HG03457 (cell line): ENCODE results near the gene ZFYVE28.

ENCODE experiments used
- ATAC-seq: cut with Tn5 transposase; IDR thresholded peaks from one replicate; pipeline ENCODE4 v1.9.1; 2021; ENCODE audit warnings: moderate number of reproducible peaks; ENCODE audit not compliant: unreplicated experiment

ZFYVE28 gene

GRCh38 chr4:2291705-2292645 is 126.5 kb downstream of the ZFYVE28 start:
- ATAC-seq: no peak

DNA sequence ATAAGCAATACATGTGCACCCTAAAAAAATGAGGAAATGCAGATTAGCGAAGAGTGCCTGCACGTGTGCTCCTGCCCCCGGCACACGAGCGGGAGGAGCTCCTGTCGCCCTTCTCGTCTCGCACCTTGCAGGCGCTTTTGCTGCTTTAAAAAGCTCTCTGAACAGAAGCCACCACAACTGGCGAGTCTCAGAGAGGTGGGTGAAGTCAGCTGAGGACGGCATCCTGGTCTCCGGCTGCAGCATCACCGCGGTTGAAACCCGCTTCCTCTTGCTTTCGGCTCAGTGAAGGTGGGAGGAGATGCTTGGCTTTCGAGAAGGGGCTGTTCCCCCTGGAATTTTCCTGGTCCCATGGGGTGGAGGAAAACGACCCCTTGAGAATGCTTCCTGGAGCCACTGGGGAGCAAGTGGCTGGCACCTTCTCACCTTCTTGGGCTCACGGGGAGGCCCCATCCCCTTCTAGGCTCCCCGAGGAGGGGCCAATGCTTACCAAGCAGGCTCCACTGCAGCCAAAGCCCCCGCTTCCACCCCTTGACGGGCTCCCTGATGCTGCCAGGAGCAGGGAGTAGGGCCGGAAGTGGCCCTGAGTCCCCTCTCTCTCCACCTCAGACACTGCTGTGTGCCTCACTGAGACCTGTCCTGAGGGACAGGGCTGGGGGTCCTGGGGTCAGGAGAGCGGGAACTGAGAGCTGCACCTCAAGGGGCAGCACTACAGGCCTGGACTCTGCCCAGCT is 127.3 kb downstream of the ZFYVE28 start:
- ATAC-seq: no peak

DNA sequence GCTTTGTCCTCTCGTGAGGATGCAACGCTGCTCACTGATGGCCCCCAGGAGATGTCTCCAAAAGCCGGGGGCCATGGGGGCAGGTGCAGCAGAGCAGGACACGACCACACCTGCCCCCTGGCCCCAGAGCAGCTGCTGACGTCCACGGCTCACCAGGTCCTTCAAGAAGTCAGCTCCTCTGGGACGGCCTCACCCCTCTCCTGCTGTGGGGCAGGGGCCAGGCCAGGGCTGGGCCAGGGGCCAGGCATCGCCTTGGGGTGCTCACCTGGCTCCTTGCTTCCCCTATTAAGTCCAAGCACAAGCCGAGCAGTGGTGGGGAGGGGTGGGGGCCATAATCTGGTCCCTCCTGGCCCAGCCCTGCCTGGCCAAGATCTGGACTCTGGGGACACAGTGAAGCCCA is 128.0 kb downstream of the ZFYVE28 start:
- no peak for ATAC-seq

- no peak for ATAC-seq
Observed at GRCh38 chr4:2289955-2290333, 128.5 kb downstream of the ZFYVE28 start.

DNA sequence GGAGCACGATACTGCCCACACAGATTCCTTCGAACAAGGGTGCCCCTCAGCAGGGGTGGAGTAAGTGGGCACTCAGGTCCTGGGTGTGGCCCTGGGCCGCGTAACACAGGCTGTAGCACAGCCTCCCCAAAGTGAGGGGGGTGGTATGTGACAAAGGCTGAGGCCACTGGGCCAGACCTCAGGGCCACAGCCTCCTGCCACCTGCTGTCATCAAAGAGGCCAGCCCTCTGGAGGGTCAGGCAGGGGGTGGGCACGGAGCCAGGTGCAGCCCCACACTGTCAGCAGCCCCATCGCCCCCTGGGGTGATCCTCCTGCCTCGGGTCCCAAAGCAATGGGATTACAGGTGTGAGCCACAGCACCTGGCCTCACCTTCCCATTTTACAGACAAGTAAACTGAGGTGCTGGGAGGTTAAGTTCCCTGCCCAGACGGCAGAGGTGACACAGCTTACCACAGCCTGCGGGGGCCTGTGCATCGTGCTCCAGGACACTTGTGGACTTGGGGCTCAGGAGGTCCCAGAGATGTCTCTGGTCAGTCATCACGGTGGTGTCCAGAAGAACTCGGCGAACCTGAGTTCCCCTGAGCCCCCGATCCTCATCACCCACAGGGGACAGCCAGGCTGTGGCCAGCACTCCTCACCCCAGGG is 129.0 kb downstream of the ZFYVE28 start:
- ATAC-seq: no peak

DNA sequence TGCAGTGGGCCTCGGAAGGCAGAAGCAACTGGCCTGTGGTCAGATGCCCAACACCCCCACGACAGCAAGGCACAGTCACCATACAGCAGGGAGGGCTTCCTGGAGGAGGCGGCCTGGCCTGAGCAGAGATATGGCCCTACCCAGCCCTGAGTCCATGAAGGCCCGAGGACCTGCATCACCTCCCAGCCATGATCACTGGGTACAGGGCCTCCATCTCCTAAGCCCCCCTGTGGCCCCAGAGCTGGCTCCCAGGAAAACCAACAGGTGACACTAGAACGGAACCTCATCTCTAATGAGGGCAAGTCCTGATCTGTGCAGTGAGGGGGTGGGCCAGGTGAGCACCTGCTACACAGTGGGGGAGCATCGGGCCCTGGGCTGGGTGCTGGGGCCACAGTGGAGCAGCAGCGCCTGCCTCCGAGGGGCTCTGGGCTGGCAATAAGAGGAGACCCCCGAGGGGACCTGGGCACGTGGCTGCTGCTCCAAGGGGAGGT is 130.3 kb downstream of the ZFYVE28 start:
- no peak for ATAC-seq

GRCh38 chr4:2287594-2287915 is 130.9 kb downstream of the ZFYVE28 start:
- ATAC-seq: no peak

DNA sequence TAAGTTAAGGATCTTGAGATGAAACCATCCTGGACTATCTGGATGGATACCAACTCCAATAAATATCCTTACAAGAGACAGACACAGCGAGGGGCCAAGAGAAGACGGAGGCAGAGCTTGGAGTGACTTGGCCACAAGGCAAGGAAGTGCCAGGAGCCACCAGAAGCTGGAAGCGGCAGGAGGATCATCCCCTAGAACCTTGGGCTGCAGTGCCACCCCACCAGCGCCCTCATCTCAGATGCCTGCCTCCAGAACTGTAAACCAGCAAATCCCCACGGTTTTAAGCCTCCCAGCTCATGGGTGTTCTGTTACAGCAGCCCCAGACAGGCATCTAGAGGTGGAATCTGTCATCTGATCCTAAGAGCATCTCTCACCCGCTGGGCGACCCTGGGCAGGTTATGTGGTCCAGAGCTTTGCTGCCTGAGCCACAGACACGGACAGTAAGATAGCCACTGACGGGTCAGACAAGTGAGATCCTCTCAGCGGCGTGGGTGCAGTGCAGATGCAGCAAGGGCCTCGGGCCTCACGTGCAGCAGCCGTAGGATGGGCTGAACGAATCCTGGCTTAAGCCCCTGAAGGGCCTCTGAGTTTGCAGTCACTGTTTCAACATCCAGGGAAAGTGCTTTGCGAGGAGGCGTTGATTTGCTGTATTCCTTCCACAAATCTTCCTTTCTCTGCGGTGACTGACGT is 131.4 kb downstream of the ZFYVE28 start:
- ATAC-seq: no peak

- ATAC-seq: no peak
Observed at GRCh38 chr4:2285613-2286381, 132.6 kb downstream of the ZFYVE28 start.

DNA sequence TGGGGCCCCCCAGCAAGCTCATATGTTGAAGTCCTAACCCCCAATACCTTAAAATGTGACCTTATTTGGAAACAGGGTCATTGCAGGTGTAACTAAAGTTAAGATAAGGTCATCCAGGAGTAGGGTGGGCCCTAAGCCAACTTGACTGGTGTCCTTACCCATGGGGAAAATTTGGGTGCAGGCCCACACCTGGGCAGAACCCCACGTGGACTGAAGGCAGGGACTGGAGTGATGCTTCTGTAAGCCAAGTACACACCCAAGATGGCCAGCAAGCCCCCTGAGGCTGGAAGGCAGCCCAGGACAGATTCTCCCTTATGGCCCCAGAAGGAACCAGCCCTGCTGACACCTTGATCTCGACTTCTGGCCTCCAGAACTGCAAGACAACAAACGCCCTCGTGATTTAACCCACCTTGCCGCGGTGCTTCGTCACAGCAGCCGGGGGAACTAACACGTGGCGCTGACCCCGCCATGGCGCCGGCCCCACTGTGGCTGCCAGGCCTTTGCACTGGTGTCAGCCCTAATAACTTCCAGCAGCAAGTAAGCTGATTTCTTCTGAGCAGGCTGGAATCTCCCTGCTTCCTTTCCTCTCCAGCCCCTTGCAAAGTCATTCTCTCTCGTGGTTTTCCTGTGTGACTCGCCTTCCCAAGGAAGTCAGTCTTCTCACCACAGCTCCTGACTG is 133.4 kb downstream of the ZFYVE28 start:
- ATAC-seq: no peak

DNA sequence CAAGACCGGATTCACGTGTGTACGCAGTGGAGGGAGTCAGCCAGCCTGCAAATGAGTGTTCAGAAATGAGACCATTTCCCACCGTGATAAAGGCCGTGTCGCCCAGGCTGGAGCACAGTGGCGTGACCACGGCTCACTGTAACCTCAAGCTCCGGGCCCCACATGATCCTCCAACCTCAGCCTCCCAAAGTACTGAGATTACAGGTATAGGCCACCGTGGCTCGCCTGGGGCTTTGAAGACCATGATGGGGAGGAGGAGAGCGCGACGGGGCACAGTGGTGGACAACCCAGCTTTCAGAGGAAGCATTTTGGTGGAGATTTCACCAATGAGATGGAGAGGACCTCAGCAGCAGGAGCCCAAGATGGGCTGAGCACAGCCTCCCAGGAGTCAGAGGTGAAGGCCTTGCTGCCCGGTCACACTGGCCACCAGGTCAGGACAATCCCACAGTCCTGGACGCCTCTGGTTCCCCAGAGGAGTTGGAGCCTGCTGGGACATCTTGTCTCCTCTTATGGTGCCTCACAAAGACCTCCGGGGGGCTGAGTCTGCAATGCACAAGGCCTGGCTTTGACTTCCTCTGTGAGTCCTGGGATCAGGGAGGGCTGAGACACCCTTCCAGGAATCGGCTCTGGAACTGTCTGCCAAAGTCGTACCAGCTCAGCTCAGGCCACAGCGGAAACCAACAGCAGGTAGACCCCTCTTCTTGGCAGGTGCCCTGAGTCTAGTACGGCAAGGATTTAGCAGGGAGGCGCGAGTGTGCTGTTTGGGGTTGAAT is 134.1 kb downstream of the ZFYVE28 start:
- ATAC-seq: no peak

- no peak for ATAC-seq
Observed at GRCh38 chr4:2283199-2283711, 135.2 kb downstream of the ZFYVE28 start.

GRCh38 chr4:2281575-2282343 is 136.7 kb downstream of the ZFYVE28 start:
- peak; percentile 71 for ATAC-seq

DNA sequence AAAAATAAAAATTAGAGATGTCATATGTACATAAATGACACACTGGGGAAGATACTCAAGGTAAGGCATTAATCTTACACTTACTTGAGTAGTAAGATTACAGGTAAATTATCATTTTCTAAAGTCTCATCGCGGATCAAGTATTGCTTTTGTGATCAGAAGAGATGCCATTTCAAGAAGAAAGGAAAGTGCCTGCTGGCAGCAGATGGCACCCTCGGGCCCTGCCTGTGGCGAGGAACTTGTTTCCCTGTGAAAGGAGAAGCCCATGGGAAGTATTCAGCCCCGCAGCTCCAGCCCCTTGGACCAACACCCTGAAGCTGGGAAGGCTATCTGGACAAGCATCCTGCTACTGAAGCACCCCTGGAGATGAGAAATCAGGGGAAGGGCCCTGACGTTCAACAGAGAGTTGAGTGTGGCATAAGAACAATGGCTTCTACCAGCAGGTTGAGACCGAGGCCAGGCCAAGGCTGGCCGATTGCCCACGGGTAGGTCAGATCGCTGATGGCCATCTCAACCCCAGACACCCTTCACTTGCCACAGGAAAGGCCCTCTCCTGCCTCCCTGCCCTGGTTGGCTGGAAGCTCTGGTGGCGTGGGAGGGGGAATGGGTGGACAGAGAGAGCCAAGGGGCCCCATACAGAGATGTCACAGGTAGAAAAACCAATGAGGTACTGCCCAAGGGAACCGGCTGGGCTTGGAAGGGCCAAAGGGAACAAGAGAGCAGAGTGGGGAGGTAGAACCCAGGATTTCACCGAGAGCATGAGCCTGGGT is 137.7 kb downstream of the ZFYVE28 start:
- ATAC-seq: no peak

DNA sequence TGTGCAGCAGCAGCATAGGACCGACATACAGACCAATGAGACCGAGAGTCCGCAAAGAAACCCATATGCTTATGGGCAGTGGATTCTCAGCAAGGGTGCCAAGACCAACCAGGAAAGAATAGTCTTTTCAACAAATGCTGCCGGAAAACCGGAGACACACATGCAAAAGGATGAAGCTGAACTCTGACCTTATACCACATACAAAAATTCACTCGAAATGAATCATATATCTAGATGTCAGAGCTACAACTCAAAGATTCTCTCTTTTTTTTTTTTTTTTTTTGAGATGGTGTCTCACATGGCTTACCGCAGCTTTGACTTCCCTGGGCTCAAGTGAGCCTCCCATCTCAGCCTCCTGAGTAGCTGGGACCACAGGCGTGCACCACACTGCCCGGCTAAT is 140.5 kb downstream of the ZFYVE28 start:
- ATAC-seq: no peak

GRCh38 chr4:2276581-2277325 is 141.7 kb downstream of the ZFYVE28 start:
- no peak for ATAC-seq
